Putamen (tissue), 1 donor: ENCODE data around the gene SULT1C2.
"Not testable (repeated sequence)": the region's sequence is repeated elsewhere in the genome, so short reads cannot be mapped to it uniquely, and the experiment has no call there.

ENCODE experiments used
- DNase-seq: peaks from one replicate; pipeline ENCODE4 v3.0.0-alpha.2; 2016; ENCODE audit warnings: low spot score

Gene SULT1C2

DNA sequence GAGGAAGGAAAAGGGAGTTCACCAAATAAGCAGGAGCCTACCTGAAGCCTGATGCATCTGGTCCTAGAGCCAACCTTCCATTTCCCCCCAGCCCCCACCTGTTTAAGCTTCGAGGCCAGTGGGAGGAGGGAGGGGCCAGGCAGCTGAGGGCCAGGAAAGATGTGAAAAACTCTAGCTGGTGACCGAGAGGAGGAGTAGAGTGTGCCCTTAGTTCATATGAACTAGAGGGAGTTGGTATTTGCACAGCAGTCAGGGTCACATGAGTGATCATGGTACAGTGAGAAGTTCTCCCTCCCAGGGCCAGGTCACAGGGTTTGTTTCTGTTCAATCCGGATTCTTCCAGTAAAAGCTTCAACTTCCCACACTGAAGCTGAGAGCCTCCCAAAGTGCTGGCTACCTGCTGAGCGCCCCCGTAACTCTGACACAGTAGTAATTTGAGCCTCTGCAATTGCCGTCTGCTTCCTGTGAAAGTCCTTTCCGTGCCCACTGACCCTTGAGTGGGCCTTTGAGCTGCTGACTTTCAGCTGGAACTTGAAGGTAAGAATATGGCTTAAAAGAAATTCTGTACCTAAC, at the start of gene SULT1C2:
Gene SULT1C2, plus strand, starts transcription at position 362 of the 573 bp plus-strand sequence. CDS start 4,773 bp downstream, outside the sequence.
- DNase-seq: no peak

DNA sequence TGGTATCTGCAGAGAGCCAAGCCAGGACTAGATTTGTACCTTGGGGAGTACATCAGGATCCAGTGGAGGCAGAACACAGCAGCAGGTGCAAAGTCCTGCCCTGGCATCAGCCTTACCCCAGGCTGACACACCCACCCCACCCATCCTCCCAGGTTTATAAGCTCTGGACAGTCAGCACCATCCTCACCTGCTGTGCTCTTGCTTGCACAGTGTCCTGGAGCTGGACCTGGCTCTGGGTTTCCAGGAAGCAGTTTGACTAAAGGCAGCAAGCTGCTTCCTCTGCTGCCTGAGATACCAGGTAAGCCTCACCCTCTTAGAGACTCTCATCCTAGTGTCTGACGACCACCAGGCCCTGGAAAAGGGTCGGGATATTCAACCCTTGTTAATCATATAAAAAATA, 48.9 kb upstream of the SULT1C2 start, which contains the start of gene SULT1C3:
Gene SULT1C3, plus strand, starts transcription at position 183 of the 400 bp plus-strand sequence. CDS start 7,227 bp downstream, outside the sequence.
- no peak for DNase-seq

DNA sequence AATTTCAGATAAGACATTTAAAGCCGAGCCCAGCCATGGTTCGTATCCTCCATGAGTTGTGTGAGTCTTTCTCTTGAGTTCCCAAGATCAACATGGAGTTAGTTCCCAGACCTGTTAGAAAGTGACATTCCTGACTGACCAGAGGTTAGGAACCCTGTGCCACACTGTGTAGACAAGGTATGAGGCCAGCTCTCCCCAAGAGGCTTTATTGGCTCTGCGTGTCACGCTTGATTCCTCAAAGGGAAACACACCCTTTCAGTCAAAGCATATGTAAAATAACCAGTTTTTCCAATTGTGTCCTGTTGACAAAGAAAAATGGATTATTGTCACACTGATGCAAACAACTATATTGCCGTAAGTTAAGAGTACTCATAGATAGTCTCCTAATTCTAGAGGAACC, 47.7 kb upstream of the SULT1C2 start:
- no peak for DNase-seq

- DNase-seq: no peak
Observed at GRCh38 chr2:108243566-108243965, 45.1 kb upstream of the SULT1C2 start.

DNA sequence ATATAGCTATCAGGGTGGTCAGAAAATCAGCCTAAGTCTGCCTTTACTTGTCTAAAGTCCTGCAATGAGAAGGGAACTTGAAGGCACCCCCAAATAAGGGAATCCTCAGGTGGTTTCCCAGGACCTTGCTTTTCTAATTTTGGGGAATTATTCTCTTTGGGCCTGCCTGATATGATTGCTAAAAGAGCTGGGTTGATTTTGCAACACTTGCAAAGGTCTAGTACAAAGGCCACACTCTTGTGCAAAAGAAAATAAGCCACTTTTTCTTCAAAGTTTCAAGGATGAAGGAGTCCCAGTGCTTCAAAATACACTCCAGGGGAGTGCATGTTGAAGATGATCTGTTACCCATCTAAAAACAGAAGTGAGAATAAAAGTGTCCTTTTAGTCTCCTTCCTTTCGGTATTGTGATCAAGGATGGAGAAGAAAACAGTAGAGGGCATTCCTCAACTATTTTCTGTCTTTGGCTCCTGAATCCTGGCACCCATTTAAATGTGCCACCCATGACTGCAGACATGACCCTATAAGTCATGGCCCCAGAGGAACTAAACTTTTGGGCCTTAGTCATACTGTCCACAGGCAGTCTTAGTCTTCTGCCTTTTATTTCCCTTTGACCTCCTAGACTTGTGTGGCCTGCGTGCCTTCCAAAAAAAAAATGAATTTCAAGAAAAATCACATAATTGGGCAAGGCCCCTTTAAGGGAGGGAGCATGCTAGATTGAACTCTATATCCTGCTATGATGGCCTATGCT, 43.9 kb upstream of the SULT1C2 start:
- no peak for DNase-seq

GRCh38 chr2:108253106-108253505, 35.6 kb upstream of the SULT1C2 start:
- DNase-seq: no peak

GRCh38 chr2:108257757-108258331, 30.9 kb upstream of the SULT1C2 start:
- DNase-seq: no peak

GRCh38 chr2:108260773-108261172, 27.9 kb upstream of the SULT1C2 start:
- no peak for DNase-seq

DNA sequence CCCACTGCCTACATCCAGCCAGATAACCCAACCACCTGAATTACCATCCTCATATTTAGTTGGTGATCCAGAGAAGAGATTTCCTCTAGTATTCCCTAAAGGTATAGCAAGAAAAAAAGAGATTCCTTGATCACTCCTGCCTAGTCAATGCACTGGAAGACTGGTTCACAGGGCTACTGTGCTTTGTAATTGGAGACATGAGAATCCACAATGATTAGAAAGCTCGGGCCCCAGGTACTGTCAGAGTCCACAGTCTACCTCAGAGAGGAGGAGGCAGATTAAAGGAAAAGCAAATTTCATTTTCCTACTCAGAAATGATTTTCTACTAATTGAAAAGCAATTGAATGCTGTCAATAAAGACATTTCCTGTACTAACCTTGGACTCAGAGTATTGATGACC, 26.7 kb upstream of the SULT1C2 start:
- DNase-seq: no peak

DNA sequence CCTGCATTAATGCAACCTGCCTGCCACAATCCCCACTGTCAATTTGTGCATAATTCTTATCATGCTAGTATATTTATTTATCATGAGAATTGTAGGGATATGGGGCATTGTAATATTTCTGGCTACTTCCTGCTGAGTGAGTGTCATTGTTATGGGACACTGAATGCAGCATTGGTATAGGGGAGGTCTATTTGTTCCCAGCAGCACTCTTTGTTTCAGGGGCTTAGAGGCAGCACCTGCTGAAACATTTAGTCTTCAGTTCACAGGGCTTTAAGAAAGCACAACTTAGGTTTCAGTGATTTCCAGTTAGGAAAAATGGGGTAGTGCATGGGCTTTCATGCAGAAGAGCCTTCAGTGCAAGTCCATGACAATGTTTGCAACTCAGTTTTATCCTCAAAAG, 25.3 kb upstream of the SULT1C2 start:
- no peak for DNase-seq

DNA sequence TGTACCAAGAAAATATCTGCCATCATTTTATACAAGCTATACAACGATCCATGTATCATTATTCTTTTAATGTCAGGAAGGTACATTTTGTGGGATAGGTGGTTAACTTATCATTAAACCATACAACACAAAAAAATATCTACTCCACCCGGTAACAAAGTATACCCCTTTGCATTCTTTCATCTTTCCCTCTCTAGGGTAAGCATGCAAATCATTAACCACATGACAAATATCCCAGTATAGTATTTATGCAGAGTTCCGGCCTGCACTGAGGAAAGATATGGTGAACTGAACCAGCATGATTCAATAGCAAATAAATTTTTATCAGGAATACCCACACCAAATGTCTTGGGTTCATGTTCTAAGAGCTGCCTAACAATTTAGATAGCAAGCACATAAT, 22.5 kb upstream of the SULT1C2 start:
- no peak for DNase-seq

DNA sequence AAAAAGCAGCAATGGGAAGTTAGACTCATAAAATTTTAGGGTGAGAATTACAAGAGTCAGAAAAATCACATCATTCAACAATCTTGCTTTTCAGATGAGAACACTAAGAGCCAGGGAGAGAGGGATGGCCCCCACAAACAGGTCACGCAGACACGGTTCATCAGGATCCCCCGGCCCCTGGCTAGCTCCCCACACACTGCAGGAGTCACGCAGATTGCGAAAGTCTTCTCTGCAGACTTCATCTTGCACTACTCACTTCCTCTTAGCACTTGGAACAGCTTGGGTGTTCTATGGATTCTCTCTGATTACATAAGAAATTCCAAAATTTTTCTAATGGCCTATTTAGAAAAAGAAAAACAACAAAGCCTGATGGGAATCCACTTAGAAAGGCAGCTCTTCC, 21.6 kb upstream of the SULT1C2 start:
- no peak for DNase-seq

GRCh38 chr2:108268001-108268400, 20.7 kb upstream of the SULT1C2 start:
- no peak for DNase-seq

DNA sequence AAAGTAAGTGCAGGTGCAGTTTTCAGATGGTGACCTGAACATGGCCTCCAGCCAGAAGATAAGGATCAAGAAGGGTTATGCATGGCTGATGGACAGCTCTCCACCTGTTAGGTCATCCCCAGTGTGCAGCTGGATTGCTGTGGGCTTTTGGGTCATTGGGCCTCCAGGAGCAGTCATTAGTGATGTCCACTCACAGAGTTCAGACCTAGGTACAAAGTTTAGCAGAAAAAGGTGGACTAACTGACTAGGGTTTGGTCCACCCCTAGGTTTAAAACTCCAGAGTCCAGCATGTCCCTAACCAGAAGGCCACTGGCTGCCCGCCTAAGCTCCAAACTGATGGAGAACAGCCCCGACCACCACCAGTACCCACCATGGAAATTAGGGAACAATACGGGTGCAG, 18.3 kb upstream of the SULT1C2 start:
- no peak for DNase-seq

GRCh38 chr2:108270768-108271506, 17.8 kb upstream of the SULT1C2 start:
- DNase-seq: no peak

DNA sequence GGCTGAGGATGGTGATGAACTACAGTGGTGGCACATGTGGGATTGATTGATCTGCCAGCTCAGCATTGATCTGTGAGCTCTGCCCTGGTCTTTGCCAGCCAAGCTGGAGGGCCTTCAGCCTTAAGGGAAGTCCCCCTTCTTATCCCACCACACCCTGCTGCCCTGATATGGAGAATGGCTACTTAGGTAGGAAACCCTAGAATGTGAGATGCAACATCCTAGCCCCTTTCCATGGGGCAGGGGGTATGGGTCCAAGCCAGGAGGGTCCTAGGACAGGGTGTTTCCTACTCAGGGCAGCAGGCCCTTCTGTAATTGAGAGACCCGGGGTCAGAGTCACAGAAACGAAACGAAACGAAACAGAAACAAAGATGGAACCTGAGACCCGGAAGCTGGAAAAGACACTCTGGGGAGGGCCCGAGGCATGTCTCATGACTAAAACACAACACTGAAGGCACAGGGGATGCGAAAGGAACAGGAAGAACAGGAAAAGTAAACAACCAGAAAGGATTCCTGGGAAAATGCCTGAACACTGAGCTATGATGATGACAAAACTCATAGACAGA, 16.9 kb upstream of the SULT1C2 start:
- DNase-seq: no peak

DNA sequence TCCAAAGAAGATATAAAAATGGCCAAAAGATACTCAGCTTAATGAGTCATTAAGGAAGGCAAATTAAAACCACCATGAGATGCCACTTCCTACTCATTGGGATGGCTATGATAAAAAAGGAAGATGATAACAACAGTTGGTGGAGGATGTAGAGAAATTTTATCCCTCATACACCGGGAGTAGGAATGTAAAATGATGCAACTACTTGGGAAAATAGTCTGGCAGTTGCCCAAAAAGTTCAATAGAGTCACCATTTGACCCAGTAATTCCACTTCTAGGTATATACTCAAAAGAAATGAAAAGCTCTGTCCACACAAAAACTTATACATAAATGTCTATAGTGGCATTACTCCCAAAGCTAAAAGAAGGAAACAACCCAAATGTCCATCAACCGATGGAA, 10.1 kb upstream of the SULT1C2 start:
- no peak for DNase-seq

DNA sequence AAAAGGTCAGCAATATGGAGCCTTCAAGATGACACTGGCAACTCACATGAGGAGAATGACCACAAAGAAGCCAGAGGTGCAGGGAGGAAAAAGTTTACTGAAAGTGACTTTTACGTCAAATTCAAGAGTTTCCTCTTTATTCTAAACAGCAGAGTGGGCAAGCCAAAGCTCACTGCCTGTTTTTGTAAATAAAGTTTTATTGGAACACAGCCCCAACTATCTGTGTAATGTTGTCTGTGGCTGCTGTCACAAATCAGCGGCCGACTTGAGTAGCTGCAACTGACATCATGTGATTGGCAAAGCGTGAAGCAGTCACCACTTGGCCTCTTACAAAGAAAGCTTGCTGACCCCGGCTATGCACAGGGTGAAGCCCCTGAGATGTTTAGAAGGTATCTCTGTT, 9.2 kb upstream of the SULT1C2 start:
- no peak for DNase-seq

DNA sequence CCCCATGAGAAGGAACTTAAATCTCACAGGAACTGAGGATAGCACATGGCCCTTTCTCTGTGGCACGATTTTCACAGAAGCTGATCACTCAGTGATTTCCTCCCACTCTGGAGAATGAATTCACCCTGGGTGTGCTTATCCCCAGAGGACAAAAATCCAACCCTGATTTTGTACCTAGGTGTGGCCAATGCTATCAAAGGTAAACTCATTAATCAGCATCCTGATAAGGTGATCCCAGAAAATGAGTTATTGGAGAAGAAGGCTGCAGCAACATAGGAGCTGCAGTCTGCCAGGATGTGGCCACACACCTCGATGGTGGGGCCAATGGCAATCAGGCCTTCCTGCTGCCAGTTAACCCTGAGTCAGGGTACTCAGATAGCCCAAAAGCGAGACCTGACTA, 8.2 kb upstream of the SULT1C2 start:
- DNase-seq: no peak

- DNase-seq: not testable (repeated sequence)
Observed at GRCh38 chr2:108284566-108284965, 4.1 kb upstream of the SULT1C2 start.

GRCh38 chr2:108285616-108286015, 3.1 kb upstream of the SULT1C2 start:
- no peak for DNase-seq

DNA sequence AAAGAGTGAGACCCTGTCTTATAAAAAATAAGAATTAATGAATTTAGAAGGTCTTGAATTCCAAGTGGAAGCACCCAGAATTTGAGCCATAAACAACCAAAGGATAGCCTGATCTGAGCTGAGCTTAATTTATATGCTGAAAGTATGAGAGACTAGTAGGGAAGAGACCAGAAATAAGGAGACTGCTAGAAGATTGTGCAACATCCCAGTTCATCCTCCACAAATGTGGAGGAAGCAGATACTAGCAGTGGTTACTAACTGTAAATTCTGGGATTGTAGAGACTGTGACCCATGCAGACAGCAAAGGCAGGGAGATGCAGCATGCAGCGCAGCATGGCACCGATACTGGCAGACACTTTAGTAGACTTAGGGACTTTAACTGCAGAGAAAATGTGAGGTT, 1.5 kb upstream of the SULT1C2 start:
- DNase-seq: no peak
